Measurements from ENCODE around the gene ATG4D.

Gene ATG4D

GRCh38 chr19:10582091-10582490 is 38.4 kb downstream of the ATG4D start:
- no peak for DNase-seq

GRCh38 chr19:10583036-10583776 is 39.5 kb downstream of the ATG4D start:
- no peak for DNase-seq

GRCh38 chr19:10586396-10586795 is 42.7 kb downstream of the ATG4D start:
- no peak for DNase-seq

DNA sequence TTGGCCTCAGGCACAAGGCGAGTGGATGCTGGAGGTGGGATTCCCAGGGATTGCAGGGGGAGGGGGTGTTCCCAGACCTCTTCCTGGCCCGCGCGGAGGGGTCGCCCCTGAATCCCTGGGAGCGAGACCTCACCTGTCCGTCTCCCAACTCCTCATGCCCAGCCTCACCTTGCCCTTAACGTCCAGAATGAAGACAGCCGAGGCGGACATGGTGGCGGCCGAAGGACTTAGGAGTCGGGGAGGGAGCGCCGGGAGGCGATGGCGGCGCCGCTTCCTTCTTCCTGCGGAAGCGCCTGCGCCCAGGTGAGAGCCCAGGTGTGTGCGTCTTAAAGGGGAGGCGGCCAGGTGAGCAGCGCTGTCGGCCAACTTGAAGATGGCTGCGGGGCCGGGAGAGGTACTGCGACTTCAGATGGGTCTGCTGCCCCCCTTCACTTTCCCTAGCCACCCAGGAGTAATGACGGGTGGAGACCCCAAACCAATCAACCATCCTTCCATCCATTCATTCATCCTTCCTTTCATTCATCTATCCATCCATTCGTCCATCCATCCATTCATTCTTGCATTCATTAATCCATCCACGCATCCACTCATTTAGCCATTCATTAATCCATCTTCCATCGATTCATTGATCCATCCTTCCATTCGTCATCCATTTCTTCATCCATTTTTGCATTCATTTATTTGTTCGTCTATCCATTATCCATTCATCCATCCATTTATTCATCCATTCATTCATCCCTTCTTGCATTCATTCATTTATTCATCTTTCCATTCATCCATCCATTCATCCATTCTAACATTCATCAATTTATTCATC is 43.5 kb downstream of the ATG4D start, which contains the start of gene AP1M2:
Gene AP1M2 (minus strand): TSS at position 291 of the 817 bp plus-strand sequence. CDS start 81 bp downstream, at position 210.
- no peak for DNase-seq

GRCh38 chr19:10587839-10588150 is 44.1 kb downstream of the ATG4D start:
- no peak for DNase-seq

DNA sequence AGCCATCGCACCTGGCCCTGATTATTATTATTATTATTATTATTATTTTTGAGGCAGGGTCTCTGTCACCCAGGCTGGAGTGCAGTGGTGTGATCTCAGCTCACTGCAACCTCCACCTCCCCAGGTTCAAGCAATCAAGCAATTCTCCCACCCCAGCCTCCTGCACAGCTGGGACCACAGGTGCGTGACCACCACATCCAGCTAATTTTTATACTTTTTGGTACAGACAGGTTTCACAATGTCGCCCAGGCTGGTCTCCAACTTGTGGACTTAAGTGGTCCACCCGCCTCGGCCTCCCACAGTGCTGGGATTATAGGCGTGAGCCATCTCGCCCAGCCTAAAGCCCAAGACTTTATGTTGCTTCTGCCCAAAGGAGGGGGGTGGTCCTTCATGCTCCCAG is 49.4 kb downstream of the ATG4D start:
- no peak for DNase-seq

- DNase-seq = no peak
Observed at GRCh38 chr19:10593820-10594637, 50.3 kb downstream of the ATG4D start.

DNA sequence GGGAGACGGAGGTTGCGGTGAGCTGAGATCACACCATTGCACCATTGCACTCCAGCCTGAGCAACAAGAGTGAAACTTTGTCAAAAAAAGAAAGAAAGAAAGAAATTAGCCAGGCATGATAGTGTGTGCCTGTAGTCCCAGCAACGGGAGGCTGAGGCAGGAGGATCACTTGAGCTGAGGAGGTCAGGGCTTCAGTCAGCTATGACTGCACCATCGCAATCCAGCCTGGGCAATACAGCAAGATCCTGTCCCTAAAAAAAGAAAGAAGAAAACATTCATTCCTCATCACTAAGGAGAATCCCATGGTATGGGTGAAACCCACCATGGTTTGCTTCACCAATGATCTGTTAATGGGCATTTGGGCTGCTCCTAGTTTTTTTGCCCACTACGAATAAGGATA is 56.4 kb downstream of the ATG4D start:
- no peak for DNase-seq

DNA sequence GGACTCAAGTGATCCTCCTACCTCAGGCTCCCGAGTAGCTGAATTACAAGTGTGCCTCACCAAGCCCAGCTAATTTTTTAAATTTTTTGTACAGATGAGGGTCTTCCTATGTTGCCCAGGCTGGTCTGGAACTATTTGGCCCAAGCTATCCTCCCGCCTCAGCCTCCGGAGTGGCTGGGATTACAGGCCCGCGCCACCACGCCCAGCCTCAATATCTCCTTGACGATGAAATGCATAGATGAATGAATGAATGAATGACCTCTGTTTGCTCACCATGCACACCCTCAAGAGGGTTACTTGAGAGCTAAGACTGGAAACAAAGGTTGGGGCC is 58.3 kb downstream of the ATG4D start:
- DNase-seq = no peak

DNA sequence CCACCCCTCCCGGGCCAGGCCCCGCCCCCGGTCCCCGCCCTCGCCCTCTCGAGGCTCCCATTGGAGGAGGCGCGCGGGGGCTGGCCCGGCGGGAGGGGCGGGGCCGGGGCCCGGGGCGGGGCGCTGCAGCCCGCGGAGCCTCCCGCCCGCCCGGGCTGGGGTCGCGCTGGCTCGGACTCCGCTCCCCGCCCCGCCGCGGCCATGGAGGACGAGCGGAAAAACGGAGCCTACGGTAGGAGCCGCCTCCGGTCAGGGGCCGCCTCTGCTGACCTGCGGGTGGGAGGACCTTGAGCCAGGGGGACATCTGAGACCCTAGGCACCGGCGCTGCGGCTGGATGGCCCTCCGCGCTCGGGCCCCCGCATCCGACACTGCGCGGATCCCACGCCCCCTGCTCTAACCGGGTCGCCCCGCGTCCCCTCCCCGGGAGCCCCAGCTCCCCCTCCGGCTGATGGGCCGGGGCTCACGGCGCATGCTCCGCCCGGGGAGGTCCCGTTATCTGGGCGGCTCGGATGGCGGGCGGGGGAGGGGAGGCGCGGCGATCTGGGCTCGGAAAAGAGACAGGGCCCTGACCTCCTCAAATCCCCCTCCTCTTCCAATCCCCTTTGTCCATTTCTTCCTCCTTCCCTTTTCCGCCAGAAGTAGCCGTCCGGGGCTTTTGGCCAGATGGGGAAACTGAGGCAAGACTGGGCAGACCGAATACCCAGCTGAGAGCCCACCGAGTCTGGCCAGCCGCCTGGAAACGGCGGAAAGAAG is 58.8 kb downstream of the ATG4D start:
- DNase-seq = peak; percentile 71 to 90 (median 86)
